Upper lobe of left lung (tissue), 6 donors: Measurements from ENCODE around the gene PKMYT1. TPM values are rescaled to one million over a fixed set of nuclear protein-coding genes. Genes with fewer than 3 reads are reported as not detected.

Experiments
- ATAC-seq, 2 donors: fragments of 200-7000 bp; cut with Tn5 transposase; one replicate each; pipeline ENCODE4 v1.9.1; 2022; ENCODE audit warnings: mild to moderate bottlenecking in 2 of 2, moderate library complexity in 2 of 2; ENCODE audit not compliant: low FRiP score in 2 of 2
- DNase-seq, 2 donors: peaks; one replicate each; pipeline ENCODE4 v3.0.0-alpha.2; 2019 to 2020
- H3K27ac ChIP-seq, 4 donors: fragments of 200-600 bp; sonication (generic); one replicate each; pipeline ENCODE4 v1.5.1; 2016 to 2019
- H3K27me3 ChIP-seq, 4 donors: fragments of 200-600 bp; sonication (generic); one replicate each; pipeline ENCODE4 v1.5.1; 2017 to 2019
- H3K36me3 ChIP-seq, 4 donors: fragments of 200-600 bp; sonication (generic); one replicate each; pipeline ENCODE4 v1.5.1; 2016 to 2019
- H3K4me1 ChIP-seq, 4 donors: fragments of 200-600 bp; sonication (generic); one replicate each; pipeline ENCODE4 v1.5.1; 2018 to 2019
- H3K4me3 ChIP-seq, 4 donors: fragments of 200-600 bp; sonication (generic); one replicate each; pipeline ENCODE4 v1.5.1; 2017 to 2019; ENCODE audit warnings: mild to moderate bottlenecking in 2 of 4, moderate library complexity in 1 of 4
- H3K9me3 ChIP-seq, 4 donors: fragments of 200-600 bp; sonication (generic); one replicate each; pipeline ENCODE4 v1.5.1; 2018 to 2019
- EP300 ChIP-seq, 4 donors: sonication (generic); formaldehyde crosslinking; IDR thresholded peaks; one replicate each; pipeline ENCODE4 v1.5.1; 2017; ENCODE audit warnings: antibody characterized with exemption in 4 of 4, control low read depth in 2 of 4
- POLR2A ChIP-seq, 4 donors: fragments of 450-650 bp; IDR thresholded peaks; one replicate each; pipeline ENCODE4 v1.5.1; 2016 to 2017; ENCODE audit warnings: antibody characterized with exemption in 4 of 4, mild to moderate bottlenecking in 2 of 4
- POLR2AphosphoS5 ChIP-seq, 2 donors: sonication (generic); formaldehyde crosslinking; IDR thresholded peaks; one replicate each; pipeline ENCODE4 v1.5.1; 2017; ENCODE audit warnings: antibody characterized with exemption in 2 of 2
- WGBS, 2 donors: methylation state at CpG; one replicate each; pipeline ENCODE4 v1.1.5; 2017 to 2018; 5-methylcytosine and 5-hydroxymethylcytosine counted together
- total RNA-seq, 6 donors: library from RNA; depleted of rRNA in 4 of 6; stranded (reverse); fragments of >200 nt in 4 of 6; gene quantifications; one replicate each; pipeline versions ENCODE4 v1.1.0 to v1.2.1, GENCODE V29; 2016 to 2021
- TF ChIP-seq, protein P1 (sequence below), 6 experiments: fragments of 450-650 bp in 4 of 6; fragments of 200-600 bp in 2 of 6; sonication (generic) in 2 of 6; IDR thresholded peaks; one replicate each; pipeline ENCODE4 v1.5.1; 2016 to 2019; ENCODE audit warnings: antibody characterized with exemption in 6 of 6
- donor health status: DM: no; HTN: no; CAD: no; lungs with moderate emphysema.
- donor health status: DM: no; HTN: yes; CAD: no; lungs with severe emphysema.

Gene PKMYT1
- total RNA-seq, 6 donors from 2014 or later: 0.39 to 19.1 (median 5.4) TPM

DNA sequence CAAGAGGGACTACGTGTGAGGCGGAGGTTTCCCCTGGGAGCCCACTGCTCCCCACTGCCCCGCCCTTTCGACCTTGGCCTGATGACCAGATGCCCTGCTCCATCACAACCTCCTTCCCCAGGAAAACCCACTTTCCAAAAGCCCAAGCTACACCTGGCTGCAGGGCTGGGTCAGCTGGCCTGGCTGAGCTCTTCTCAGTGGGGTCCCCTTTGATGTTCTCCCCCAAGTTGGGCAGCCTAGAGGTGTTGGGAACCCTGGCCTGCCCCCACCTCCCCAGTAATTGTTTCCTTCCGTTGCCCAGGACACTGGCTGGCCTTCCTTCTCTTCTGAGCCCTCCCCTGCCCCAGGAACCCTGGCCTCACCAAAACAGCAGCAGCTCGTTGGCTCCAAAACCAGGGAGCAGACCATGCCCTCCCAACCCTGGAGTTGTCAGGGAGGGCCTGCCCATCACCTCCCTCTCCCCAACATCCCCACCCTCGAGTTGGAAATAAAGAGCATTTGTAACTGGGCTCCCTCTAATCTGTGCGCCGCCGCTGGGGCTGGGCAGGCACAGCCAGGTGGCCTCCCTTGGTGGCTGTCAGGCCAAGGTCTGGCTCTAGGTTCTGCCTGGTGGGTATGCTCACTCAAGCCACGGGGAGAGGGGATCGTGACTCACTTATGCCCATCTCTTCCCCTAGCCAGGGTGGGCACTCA is 33.9 kb upstream of the PKMYT1 start:
- no peak for TF ChIP-seq POLR2AphosphoS5 (IDR thresholded peaks at IDR 0.05)
- TF ChIP-seq, protein P1, sequence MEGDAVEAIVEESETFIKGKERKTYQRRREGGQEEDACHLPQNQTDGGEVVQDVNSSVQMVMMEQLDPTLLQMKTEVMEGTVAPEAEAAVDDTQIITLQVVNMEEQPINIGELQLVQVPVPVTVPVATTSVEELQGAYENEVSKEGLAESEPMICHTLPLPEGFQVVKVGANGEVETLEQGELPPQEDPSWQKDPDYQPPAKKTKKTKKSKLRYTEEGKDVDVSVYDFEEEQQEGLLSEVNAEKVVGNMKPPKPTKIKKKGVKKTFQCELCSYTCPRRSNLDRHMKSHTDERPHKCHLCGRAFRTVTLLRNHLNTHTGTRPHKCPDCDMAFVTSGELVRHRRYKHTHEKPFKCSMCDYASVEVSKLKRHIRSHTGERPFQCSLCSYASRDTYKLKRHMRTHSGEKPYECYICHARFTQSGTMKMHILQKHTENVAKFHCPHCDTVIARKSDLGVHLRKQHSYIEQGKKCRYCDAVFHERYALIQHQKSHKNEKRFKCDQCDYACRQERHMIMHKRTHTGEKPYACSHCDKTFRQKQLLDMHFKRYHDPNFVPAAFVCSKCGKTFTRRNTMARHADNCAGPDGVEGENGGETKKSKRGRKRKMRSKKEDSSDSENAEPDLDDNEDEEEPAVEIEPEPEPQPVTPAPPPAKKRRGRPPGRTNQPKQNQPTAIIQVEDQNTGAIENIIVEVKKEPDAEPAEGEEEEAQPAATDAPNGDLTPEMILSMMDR (IDR thresholded peaks at IDR 0.05): no peak
- no peak for TF ChIP-seq POLR2A (IDR thresholded peaks at IDR 0.05)
- TF ChIP-seq EP300 (IDR thresholded peaks at IDR 0.05): no peak
- Histone ChIP-seq H3K27ac (no peak overlapping the region), H3K36me3 (no peaks in the 10 kb centered on the region), H3K4me3 (no peak overlapping the region), H3K9me3 (no peaks in the 10 kb centered on the region), H3K27me3 (peaks cover 0 to 10% (median 3%) of the 10 kb centered on the region in 4 donors), H3K4me1 (peaks cover 8 to 36% (median 24%) of the 10 kb centered on the region in 4 donors)
- DNase-seq (no peak), ATAC-seq (no peak)
- 43 to 67% methylated on average over 8 to 11 of the region's 12 CpGs for WGBS, 2 donors

DNA sequence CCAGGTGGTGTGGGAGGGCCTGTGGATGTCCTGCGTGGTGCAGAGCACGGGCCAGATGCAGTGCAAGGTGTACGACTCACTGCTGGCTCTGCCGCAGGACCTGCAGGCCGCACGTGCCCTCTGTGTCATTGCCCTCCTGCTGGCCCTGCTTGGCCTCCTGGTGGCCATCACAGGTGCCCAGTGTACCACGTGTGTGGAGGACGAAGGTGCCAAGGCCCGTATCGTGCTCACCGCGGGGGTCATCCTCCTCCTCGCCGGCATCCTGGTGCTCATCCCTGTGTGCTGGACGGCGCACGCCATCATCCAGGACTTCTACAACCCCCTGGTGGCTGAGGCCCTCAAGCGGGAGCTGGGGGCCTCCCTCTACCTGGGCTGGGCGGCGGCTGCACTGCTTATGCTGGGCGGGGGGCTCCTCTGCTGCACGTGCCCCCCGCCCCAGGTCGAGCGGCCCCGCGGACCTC is 33.3 kb upstream of the PKMYT1 start:
- H3K9me3 ChIP-seq: no peaks in the 10 kb centered on the region
- H3K36me3 ChIP-seq: no peaks in the 10 kb centered on the region
- no peak overlapping the region for H3K27ac ChIP-seq
- WGBS, 2 donors: 40 to 67% methylated on average over 9 to 11 of the region's 27 CpGs
- TF ChIP-seq EP300 (IDR thresholded peaks at IDR 0.05) (no peak), POLR2A (IDR thresholded peaks at IDR 0.05) (no peak), POLR2AphosphoS5 (IDR thresholded peaks at IDR 0.05) (no peak)
- TF ChIP-seq, protein P1 (IDR thresholded peaks at IDR 0.05): peak in 1 of 6 experiments; percentile 21
- peaks cover 0 to 10% (median 3%) of the 10 kb centered on the region in 4 donors for H3K27me3 ChIP-seq
- peaks cover 12 to 38% (median 27%) of the 10 kb centered on the region in 4 donors for H3K4me1 ChIP-seq
- no peak overlapping the region for H3K4me3 ChIP-seq
- ATAC-seq: no peak
- DNase-seq: no peak

DNA sequence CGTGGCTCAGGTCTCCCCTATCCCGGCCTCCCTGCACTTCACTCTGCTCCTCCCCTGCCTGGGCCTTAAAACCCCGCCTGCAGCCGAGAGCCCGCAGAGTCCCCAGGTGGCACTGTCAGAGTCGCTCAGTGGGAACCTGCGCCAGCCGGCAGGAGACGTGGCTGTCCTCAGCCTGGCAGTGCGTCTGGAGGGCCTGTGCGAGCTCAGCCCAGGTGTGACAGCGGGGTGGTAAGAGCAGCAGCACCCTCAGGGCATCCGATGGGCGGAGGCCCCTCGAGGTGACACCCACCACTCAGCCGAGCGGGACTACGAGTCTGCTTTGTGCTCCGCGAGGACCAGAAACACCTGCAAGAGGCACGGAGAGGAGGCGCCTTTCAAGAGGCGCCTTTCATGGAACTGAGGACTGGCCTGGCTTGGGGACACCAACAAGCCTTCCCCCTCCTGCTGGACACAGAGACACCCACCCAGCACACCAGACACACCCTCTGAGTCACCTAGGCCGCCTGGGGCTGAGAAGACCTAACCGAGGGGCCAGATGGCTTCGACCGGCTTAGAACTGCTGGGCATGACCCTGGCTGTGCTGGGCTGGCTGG is 32.7 kb upstream of the PKMYT1 start, which contains the start of gene CLDN9:
Gene CLDN9 (plus strand): TSS at position 96 of the 593 bp plus-strand sequence. CDS start 440 bp downstream, at position 536.
- ATAC-seq: peak; percentile 37 to 62
- Histone ChIP-seq H3K9me3 (no peaks in the 10 kb centered on the region), H3K4me3 (no peak within 1 kb of the TSS), H3K36me3 (no peaks in the 10 kb centered on the region), H3K27me3 (peaks cover 0 to 8% (median 1%) of the 10 kb centered on the region in 4 donors), H3K27ac (peak within 1 kb of the TSS in 1 of 4 donors; percentile 26), H3K4me1 (peaks cover 12 to 39% (median 28%) of the 10 kb centered on the region in 4 donors)
- TF ChIP-seq EP300 (IDR thresholded peaks at IDR 0.05): no peak
- peak in 1 of 4 donors; percentile 51 for TF ChIP-seq POLR2A (IDR thresholded peaks at IDR 0.05)
- TF ChIP-seq POLR2AphosphoS5 (IDR thresholded peaks at IDR 0.05): peak in 1 of 2 donors; percentile 65
- 27 to 61% methylated on average over 12 to 20 of the region's 27 CpGs for WGBS, 2 donors
- peak; percentile 76 to 85 for DNase-seq

DNA sequence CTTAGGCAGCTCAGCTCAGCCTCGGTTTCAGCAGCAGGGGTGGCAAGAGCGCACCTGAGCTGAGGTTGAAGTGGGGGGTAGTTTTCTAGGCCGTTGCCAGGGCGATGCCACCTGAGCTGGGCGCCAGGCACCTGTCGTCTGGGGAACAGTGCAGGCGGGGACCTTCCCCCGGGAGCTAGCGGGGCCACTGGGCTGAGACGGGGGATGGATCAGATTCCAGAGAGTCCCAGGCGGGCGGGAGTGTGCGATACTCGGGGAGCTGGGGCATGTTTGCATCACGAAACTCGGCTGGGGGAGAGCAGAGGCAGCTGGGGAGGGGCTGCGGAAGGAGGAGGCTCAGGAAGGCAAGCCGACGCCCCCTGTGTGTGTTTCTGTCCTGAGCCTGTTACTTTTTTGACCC is 32.0 kb upstream of the PKMYT1 start:
- DNase-seq (no peak), ATAC-seq (peak in 1 of 2 donors; percentile 19)
- TF ChIP-seq POLR2AphosphoS5 (IDR thresholded peaks at IDR 0.05): no peak
- no peak for TF ChIP-seq EP300 (IDR thresholded peaks at IDR 0.05)
- peaks cover 16 to 43% (median 33%) of the 10 kb centered on the region in 4 donors for H3K4me1 ChIP-seq
- peaks cover 0 to under 1% (median 0%) of the 10 kb centered on the region in 4 donors for H3K27me3 ChIP-seq
- H3K9me3 ChIP-seq: no peaks in the 10 kb centered on the region
- 7 to 16% methylated on average over 13 to 19 of the region's 19 CpGs for WGBS, 2 donors
- H3K36me3 ChIP-seq: no peaks in the 10 kb centered on the region
- no peak overlapping the region for H3K4me3 ChIP-seq
- H3K27ac ChIP-seq: no peak overlapping the region

DNA sequence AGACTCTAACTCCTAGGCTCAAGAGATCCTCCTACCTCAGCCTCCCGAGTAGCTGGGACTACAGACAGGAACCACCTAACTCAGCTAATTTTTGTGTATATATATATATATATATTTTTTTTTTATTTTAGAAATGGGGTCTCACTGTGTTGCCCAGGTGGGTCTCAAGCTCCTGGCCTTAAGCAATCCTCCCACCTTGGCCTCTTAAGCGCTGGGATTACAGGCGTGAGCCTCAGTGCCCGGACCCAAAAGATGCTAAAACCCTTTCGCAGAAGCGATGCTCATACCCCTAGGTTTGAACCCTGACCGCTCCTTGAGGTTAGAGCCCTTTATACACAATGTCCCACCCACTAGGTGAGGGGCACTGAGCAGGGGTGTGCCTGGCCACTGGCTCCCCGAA is 30.3 kb upstream of the PKMYT1 start:
- Histone ChIP-seq H3K27me3 (no peaks in the 10 kb centered on the region), H3K27ac (peak overlapping the region in 3 of 4 donors; percentile 58 to 78 (median 76)), H3K36me3 (no peaks in the 10 kb centered on the region), H3K9me3 (no peaks in the 10 kb centered on the region), H3K4me3 (no peak overlapping the region), H3K4me1 (peaks cover 16 to 52% (median 35%) of the 10 kb centered on the region in 4 donors)
- WGBS, 2 donors: 84 to 92% methylated on average over 7 to 8 of the region's 8 CpGs
- DNase-seq (no peak), ATAC-seq (no peak)
- TF ChIP-seq, protein P1 (IDR thresholded peaks at IDR 0.05): no peak
- no peak for TF ChIP-seq POLR2AphosphoS5 (IDR thresholded peaks at IDR 0.05)
- TF ChIP-seq EP300 (IDR thresholded peaks at IDR 0.05): no peak
- no peak for TF ChIP-seq POLR2A (IDR thresholded peaks at IDR 0.05)
